Neural cell (in vitro differentiated cells): Measurements from ENCODE around the gene MCCD1. TPM values are rescaled to one million over a fixed set of nuclear protein-coding genes. Genes with fewer than 3 reads are reported as not detected.
A peak's percentile ranks its signal among the peaks of the same experiment; 100 is the strongest.

Source experiments
- H2AFZ ChIP-seq: fragments of 200-600, 300-800 bp; sonication (generic), shearing (Covaris generic); 2 replicates; pipeline ENCODE4 v1.6.0; 2014; ENCODE audit warnings: low read depth, mild to moderate bottlenecking, antibody characterized with exemption, low read length, moderate library complexity
- H3F3A ChIP-seq: fragments of 200-600 bp; shearing (Covaris generic); 2 replicates; pipeline ENCODE4 v1.6.1; 2016; ENCODE audit warnings: mild to moderate bottlenecking, moderate library complexity, mixed read lengths, antibody characterized with exemption, low read length; ENCODE audit not compliant: insufficient read depth, poor library complexity, severe bottlenecking
- H3K27ac ChIP-seq: fragments of 200-600, 300-800 bp; sonication (generic), shearing (Covaris generic); 2 replicates; pipeline ENCODE4 v1.5.1; 2014; ENCODE audit warnings: mild to moderate bottlenecking, low read length, moderate library complexity
- H3K27me3 ChIP-seq: fragments of 300-800, 200-600 bp; sonication (generic), shearing (Covaris generic); 2 replicates; pipeline ENCODE4 v1.6.0; 2014; ENCODE audit warnings: mild to moderate bottlenecking, low read depth, low read length, moderate library complexity; ENCODE audit not compliant: insufficient read depth
- H3K36me3 ChIP-seq: fragments of 300-800, 200-600 bp; sonication (generic), shearing (Covaris generic); 2 replicates; pipeline ENCODE4 v1.5.1; 2014; ENCODE audit warnings: mild to moderate bottlenecking, antibody characterized with exemption, low read length, moderate library complexity; ENCODE audit not compliant: insufficient read depth
- H3K4me2 ChIP-seq: fragments of 300-800, 200-600 bp; sonication (generic), shearing (Covaris generic); 2 replicates; pipeline ENCODE4 v1.6.0; 2014; ENCODE audit warnings: mild to moderate bottlenecking, low read length
- H3K4me3 ChIP-seq: fragments of 300-800, 200-600 bp; sonication (generic), shearing (Covaris generic); 2 replicates; pipeline ENCODE4 v1.5.1; 2014; ENCODE audit warnings: mild to moderate bottlenecking, low read length, moderate library complexity
- H3K79me2 ChIP-seq: fragments of 200-600 bp; shearing (Covaris generic); replicated peaks from 2 replicates; pipeline ENCODE4 v1.6.0; 2014; ENCODE audit warnings: mild to moderate bottlenecking, low read length, moderate library complexity; ENCODE audit not compliant: insufficient read depth
- H3K9ac ChIP-seq: fragments of 300-800, 200-600 bp; sonication (generic), shearing (Covaris generic); 2 replicates; pipeline ENCODE4 v1.6.1; 2016; ENCODE audit warnings: mild to moderate bottlenecking, low read length, mixed read lengths
- H3K9me2 ChIP-seq: fragments of 200-600 bp; shearing (Covaris generic); 2 replicates; pipeline ENCODE4 v1.6.1; 2016; ENCODE audit warnings: mild to moderate bottlenecking, low read length, mixed read lengths; ENCODE audit not compliant: insufficient read depth
- H3K9me3 ChIP-seq: fragments of 200-600, 300-800 bp; sonication (generic), shearing (Covaris generic); 2 replicates; pipeline ENCODE4 v1.6.1; 2016; ENCODE audit warnings: mild to moderate bottlenecking, mixed run types, low read length, moderate library complexity, mixed read lengths
- H4K20me1 ChIP-seq: fragments of 200-600 bp; shearing (Covaris generic); 2 replicates; pipeline ENCODE4 v1.6.1; 2016; ENCODE audit warnings: mild to moderate bottlenecking, mixed run types; ENCODE audit not compliant: insufficient read depth
- EP300 ChIP-seq: fragments of 450-650 bp; conservative IDR thresholded peaks from 2 replicates; pipeline ENCODE4 v1.6.1; 2014; ENCODE audit warnings: antibody characterized with exemption, mild to moderate bottlenecking, moderate library complexity; ENCODE audit not compliant: poor library complexity, severe bottlenecking
- EZH2 ChIP-seq: fragments of 200-600, 300-800 bp; shearing (Covaris generic), sonication (generic); IDR thresholded peaks from 2 replicates; pipeline ENCODE4 v1.6.1; 2014; ENCODE audit warnings: antibody characterized with exemption, low read length, borderline replicate concordance, mild to moderate bottlenecking; ENCODE audit not compliant: insufficient read depth, poor library complexity, severe bottlenecking
- MXI1 ChIP-seq: fragments of 450-650 bp; conservative IDR thresholded peaks from 2 replicates; pipeline ENCODE4 v1.6.1; 2014; ENCODE audit warnings: antibody characterized with exemption, mild to moderate bottlenecking; ENCODE audit not compliant: poor library complexity, severe bottlenecking
- POLR2AphosphoS5 ChIP-seq: IDR thresholded peaks from 2 replicates; pipeline ENCODE4 v1.6.1; 2012
- RAD21 ChIP-seq: fragments of 450-650 bp; conservative IDR thresholded peaks from 2 replicates; pipeline ENCODE4 v1.6.1; 2014; ENCODE audit warnings: antibody characterized with exemption, mild to moderate bottlenecking, moderate library complexity
- REST ChIP-seq: IDR thresholded peaks from 2 replicates; pipeline ENCODE4 v1.6.1; 2012; ENCODE audit warnings: borderline replicate concordance
- SMC3 ChIP-seq: fragments of 450-650 bp; conservative IDR thresholded peaks from 2 replicates; pipeline ENCODE4 v1.6.1; 2014; ENCODE audit warnings: antibody characterized with exemption, mild to moderate bottlenecking, moderate library complexity; ENCODE audit not compliant: poor library complexity
- TAF1 ChIP-seq: IDR thresholded peaks from 2 replicates; pipeline ENCODE4 v1.6.1; 2012; ENCODE audit warnings: low read depth
- polyA plus RNA-seq: library from polyadenylated mRNA; depleted of rRNA; stranded (reverse); fragments of >200 nt; gene quantifications from 2 replicates; pipeline ENCODE4 v1.2.3, GENCODE V29; 2014

MCCD1 gene
- polyA plus RNA-seq, 1 donor from 2014 or later = not detected

DNA sequence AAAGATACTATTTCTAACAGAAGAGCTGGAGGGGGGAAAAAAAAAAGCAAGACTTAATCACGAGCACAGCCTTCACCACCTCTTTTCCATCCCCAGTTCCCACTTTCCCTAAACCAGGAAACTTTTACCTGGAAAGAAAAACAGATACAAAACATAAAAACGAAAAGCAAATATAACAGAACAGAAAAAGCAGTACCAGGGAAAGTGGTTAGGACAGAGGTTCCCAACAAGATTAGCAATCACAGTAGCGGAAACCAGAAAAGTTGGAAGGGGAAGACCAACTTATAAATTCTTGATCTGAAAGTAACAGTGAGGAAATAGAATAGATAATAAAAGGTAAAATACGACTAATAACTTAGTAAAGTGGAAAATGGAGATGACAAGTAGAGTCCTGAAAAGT, 11.9 kb downstream of the MCCD1 start:
- peaks cover 82% of the 10 kb centered on the region for H3K79me2 ChIP-seq
- peak overlapping the region; percentile 96 for H3K27ac ChIP-seq
- H3K4me3 ChIP-seq = peak overlapping the region; percentile 86
- no peaks in the 10 kb centered on the region for H3K9me2 ChIP-seq
- TF ChIP-seq REST = no peak
- no peak for TF ChIP-seq SMC3
- no peak for TF ChIP-seq POLR2AphosphoS5
- TF ChIP-seq EZH2 = no peak
- TF ChIP-seq EP300 = no peak
- H3F3A ChIP-seq = no peaks in the 10 kb centered on the region
- H3K9me3 ChIP-seq = no peaks in the 10 kb centered on the region
- H2AFZ ChIP-seq = no peak overlapping the region
- H4K20me1 ChIP-seq = peaks cover 37% of the 10 kb centered on the region
- no peaks in the 10 kb centered on the region for H3K36me3 ChIP-seq
- H3K27me3 ChIP-seq = no peaks in the 10 kb centered on the region
- peak overlapping the region; percentile 100 for H3K4me2 ChIP-seq
- peak overlapping the region; percentile 98 for H3K9ac ChIP-seq

GRCh38 chr6:31541059-31541657, 12.4 kb downstream of the MCCD1 start:
- H3K9me3 ChIP-seq = no peaks in the 10 kb centered on the region
- H3K4me2 ChIP-seq = peak overlapping the region; percentile 100
- H3K9ac ChIP-seq = peak overlapping the region; percentile 98
- H3F3A ChIP-seq = no peaks in the 10 kb centered on the region
- H3K79me2 ChIP-seq = peaks cover 85% of the 10 kb centered on the region
- H3K36me3 ChIP-seq = no peaks in the 10 kb centered on the region
- peak; percentile 33 for TF ChIP-seq POLR2AphosphoS5
- no peak for TF ChIP-seq REST
- TF ChIP-seq EP300 = no peak
- TF ChIP-seq MXI1 = no peak
- TF ChIP-seq EZH2 = no peak
- no peak for TF ChIP-seq TAF1
- TF ChIP-seq RAD21 = no peak
- peaks cover 33% of the 10 kb centered on the region for H4K20me1 ChIP-seq
- H3K27ac ChIP-seq = peak overlapping the region; percentile 96
- peak overlapping the region; percentile 42 for H2AFZ ChIP-seq
- no peaks in the 10 kb centered on the region for H3K27me3 ChIP-seq
- H3K9me2 ChIP-seq = no peaks in the 10 kb centered on the region
- peak overlapping the region; percentile 86 for H3K4me3 ChIP-seq
